Upper lobe of left lung (tissue), 6 donors: ENCODE measurements around the gene CHRNA4. TPM values are rescaled to one million over a fixed set of nuclear protein-coding genes. Genes with fewer than 3 reads are reported as not detected.

Source experiments
- ATAC-seq, 2 donors: fragments of 200-7000 bp; cut with Tn5 transposase; one replicate each; pipeline ENCODE4 v1.9.1; 2022; ENCODE audit warnings: mild to moderate bottlenecking in 2 of 2, moderate library complexity in 2 of 2; ENCODE audit not compliant: low FRiP score in 2 of 2
- DNase-seq, 2 donors: peaks; one replicate each; pipeline ENCODE4 v3.0.0-alpha.2; 2019 to 2020
- H3K27ac ChIP-seq, 4 donors: fragments of 200-600 bp; sonication (generic); one replicate each; pipeline ENCODE4 v1.5.1; 2016 to 2019
- H3K27me3 ChIP-seq, 4 donors: fragments of 200-600 bp; sonication (generic); one replicate each; pipeline ENCODE4 v1.5.1; 2017 to 2019
- H3K36me3 ChIP-seq, 4 donors: fragments of 200-600 bp; sonication (generic); one replicate each; pipeline ENCODE4 v1.5.1; 2016 to 2019
- H3K4me1 ChIP-seq, 4 donors: fragments of 200-600 bp; sonication (generic); one replicate each; pipeline ENCODE4 v1.5.1; 2018 to 2019
- H3K4me3 ChIP-seq, 4 donors: fragments of 200-600 bp; sonication (generic); one replicate each; pipeline ENCODE4 v1.5.1; 2017 to 2019; ENCODE audit warnings: mild to moderate bottlenecking in 2 of 4, moderate library complexity in 1 of 4
- H3K9me3 ChIP-seq, 4 donors: fragments of 200-600 bp; sonication (generic); one replicate each; pipeline ENCODE4 v1.5.1; 2018 to 2019
- CTCF ChIP-seq, 6 experiments: fragments of 450-650 bp in 4 of 6; fragments of 200-600 bp in 2 of 6; sonication (generic) in 2 of 6; IDR thresholded peaks; one replicate each; pipeline ENCODE4 v1.5.1; 2016 to 2019; ENCODE audit warnings: antibody characterized with exemption in 6 of 6
- EP300 ChIP-seq, 4 donors: sonication (generic); formaldehyde crosslinking; IDR thresholded peaks; one replicate each; pipeline ENCODE4 v1.5.1; 2017; ENCODE audit warnings: antibody characterized with exemption in 4 of 4, control low read depth in 2 of 4
- POLR2A ChIP-seq, 4 donors: fragments of 450-650 bp; IDR thresholded peaks; one replicate each; pipeline ENCODE4 v1.5.1; 2016 to 2017; ENCODE audit warnings: antibody characterized with exemption in 4 of 4, mild to moderate bottlenecking in 2 of 4
- POLR2AphosphoS5 ChIP-seq, 2 donors: sonication (generic); formaldehyde crosslinking; IDR thresholded peaks; one replicate each; pipeline ENCODE4 v1.5.1; 2017; ENCODE audit warnings: antibody characterized with exemption in 2 of 2
- WGBS, 2 donors: methylation state at CpG; one replicate each; pipeline ENCODE4 v1.1.5; 2017 to 2018; 5-methylcytosine and 5-hydroxymethylcytosine counted together
- total RNA-seq, 6 donors: library from RNA; depleted of rRNA in 4 of 6; stranded (reverse); fragments of >200 nt in 4 of 6; gene quantifications; one replicate each; pipeline versions ENCODE4 v1.1.0 to v1.2.1, GENCODE V29; 2016 to 2021
- donor health status: DM: no; HTN: no; CAD: no; lungs with moderate emphysema.
- donor health status: DM: no; HTN: yes; CAD: no; lungs with severe emphysema.

CHRNA4 gene
- total RNA-seq, 6 donors from 2014 or later = 0.10 TPM; not detected in 5

DNA sequence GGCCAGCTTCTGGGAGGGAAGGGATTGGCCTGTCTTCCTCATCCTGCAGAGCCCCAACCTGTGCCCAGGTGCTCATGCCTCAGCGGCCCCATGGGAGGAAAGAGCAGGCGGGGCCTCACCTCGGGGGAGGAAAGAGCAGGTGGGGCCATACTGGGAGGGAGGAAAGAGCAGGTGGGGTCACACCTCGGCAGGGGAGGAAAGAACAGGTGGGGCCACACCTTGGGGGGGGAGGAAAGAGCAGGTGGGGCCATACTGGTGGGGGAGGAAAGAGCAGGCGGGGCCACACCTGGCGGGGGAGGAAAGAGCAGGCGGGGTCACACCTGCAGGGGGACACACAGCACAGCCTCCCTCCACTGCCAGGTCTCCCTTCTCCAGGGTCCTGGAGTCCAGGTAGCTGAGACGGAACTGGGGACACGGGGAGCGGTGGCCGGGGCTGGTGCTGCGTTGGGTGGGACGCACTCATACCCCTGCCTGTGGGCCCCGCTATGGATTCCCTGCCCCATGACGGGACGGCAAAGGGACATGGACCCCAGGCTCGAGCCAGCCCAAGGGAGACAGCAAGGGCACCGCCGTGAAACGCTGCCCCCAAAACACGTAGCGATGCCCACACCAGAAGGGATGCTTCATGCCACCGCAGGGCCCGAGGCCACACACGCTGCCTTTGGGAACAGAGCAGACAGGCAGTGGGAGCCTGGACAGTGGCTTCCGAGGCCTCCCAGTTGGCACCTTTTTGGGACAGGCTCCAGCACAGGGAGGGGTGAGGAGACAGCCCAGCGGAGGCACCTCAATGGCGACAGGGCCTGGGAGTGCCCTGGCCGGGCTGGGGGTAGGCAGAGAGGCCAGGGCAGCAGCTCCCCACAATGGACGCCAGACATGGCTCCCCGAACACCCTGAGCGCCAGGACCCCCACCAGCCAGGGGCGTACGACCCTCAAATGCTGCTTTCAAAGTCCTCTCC, 43.3 kb upstream of the CHRNA4 start:
- Histone ChIP-seq H3K4me1 (no peaks in the 10 kb centered on the region), H3K27ac (no peak overlapping the region), H3K4me3 (no peak overlapping the region), H3K9me3 (no peaks in the 10 kb centered on the region), H3K36me3 (no peaks in the 10 kb centered on the region), H3K27me3 (no peaks in the 10 kb centered on the region)
- DNase-seq (peak in 1 of 2 donors; percentile 60), ATAC-seq (no peak)
- no peak for TF ChIP-seq POLR2A (IDR thresholded peaks at IDR 0.05)
- no peak for TF ChIP-seq CTCF (IDR thresholded peaks at IDR 0.05)
- TF ChIP-seq EP300 (IDR thresholded peaks at IDR 0.05) = no peak
- TF ChIP-seq POLR2AphosphoS5 (IDR thresholded peaks at IDR 0.05) = no peak
- 44 to 78% methylated on average over 5 to 31 of the region's 34 CpGs for WGBS, 2 donors

GRCh38 chr20:63403403-63404105, 42.4 kb upstream of the CHRNA4 start:
- H3K9me3 ChIP-seq = no peaks in the 10 kb centered on the region
- 82 to 86% methylated on average over 11 to 19 of the region's 19 CpGs for WGBS, 2 donors
- no peaks in the 10 kb centered on the region for H3K27me3 ChIP-seq
- no peaks in the 10 kb centered on the region for H3K4me1 ChIP-seq
- H3K36me3 ChIP-seq = no peaks in the 10 kb centered on the region
- ATAC-seq = no peak
- no peak overlapping the region for H3K27ac ChIP-seq
- TF ChIP-seq CTCF (IDR thresholded peaks at IDR 0.05) (no peak), POLR2AphosphoS5 (IDR thresholded peaks at IDR 0.05) (no peak), POLR2A (IDR thresholded peaks at IDR 0.05) (no peak), EP300 (IDR thresholded peaks at IDR 0.05) (no peak)
- no peak overlapping the region for H3K4me3 ChIP-seq
- DNase-seq = peak in 1 of 2 donors; percentile 49

DNA sequence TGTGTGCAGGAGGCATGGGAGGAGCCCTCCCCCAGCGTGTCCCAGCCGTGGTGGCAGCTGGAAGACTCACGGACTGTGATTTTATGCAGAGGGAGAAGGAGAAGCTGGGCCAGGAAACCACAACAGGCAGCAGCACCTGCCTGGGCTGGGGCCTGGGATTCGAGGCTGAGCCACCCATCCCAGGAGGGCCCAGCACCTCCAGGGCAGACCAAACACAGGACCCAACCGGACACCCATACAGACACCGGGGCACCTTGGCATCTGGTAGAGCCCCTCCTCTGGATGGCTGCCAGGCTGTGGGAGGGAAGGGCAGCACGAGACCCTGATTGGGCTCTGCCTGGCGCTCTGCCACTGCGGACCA, 41.7 kb upstream of the CHRNA4 start:
- Histone ChIP-seq H3K27ac (no peak overlapping the region), H3K4me1 (no peaks in the 10 kb centered on the region), H3K27me3 (no peaks in the 10 kb centered on the region), H3K4me3 (no peak overlapping the region), H3K36me3 (no peaks in the 10 kb centered on the region), H3K9me3 (no peaks in the 10 kb centered on the region)
- 20 to 21% methylated on average over 3 to 6 of the region's 9 CpGs for WGBS, 2 donors
- TF ChIP-seq POLR2A (IDR thresholded peaks at IDR 0.05) = no peak
- no peak for TF ChIP-seq EP300 (IDR thresholded peaks at IDR 0.05)
- TF ChIP-seq CTCF (IDR thresholded peaks at IDR 0.05) = no peak
- TF ChIP-seq POLR2AphosphoS5 (IDR thresholded peaks at IDR 0.05) = no peak
- ATAC-seq (no peak), DNase-seq (peak in 1 of 2 donors; percentile 62)

DNA sequence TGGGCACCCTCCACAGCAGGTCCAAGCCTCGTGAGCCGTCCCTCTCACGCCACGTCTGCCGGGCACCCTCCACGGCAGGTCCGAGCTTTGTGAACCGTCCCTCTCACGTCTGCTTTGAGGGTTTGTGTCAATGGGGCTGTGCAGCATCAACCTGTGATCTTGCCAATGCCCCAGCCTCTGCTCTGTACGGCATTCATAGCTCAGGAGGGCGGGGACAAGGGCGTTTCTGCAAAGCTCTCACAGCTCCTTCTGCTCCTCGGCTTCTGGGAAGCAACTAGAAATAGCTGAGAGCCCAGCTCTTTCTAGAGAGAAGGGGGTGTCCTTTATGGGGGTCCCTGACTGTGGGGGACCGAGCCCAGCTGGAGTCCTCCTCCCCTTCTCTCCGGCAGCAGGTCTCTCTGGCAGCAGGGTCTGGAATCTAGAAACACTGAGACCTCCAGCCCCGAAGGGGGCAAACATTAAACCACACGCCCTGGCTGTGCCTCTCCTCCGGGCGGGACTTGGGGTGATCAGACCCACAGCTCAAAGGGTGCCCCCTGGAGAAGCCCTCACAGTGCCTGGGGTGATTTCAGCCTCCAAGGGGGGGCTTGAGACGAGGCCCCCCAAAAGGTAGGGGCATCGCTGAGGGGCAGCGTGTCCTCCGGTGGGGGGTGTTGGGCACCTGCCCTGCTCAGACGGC, 41.2 kb upstream of the CHRNA4 start:
- no peak for TF ChIP-seq POLR2A (IDR thresholded peaks at IDR 0.05)
- no peak for TF ChIP-seq POLR2AphosphoS5 (IDR thresholded peaks at IDR 0.05)
- no peak for TF ChIP-seq CTCF (IDR thresholded peaks at IDR 0.05)
- TF ChIP-seq EP300 (IDR thresholded peaks at IDR 0.05) = no peak
- ATAC-seq = no peak
- no peak overlapping the region for H3K27ac ChIP-seq
- H3K36me3 ChIP-seq = no peaks in the 10 kb centered on the region
- no peak for DNase-seq
- H3K4me1 ChIP-seq = no peaks in the 10 kb centered on the region
- no peaks in the 10 kb centered on the region for H3K9me3 ChIP-seq
- no peaks in the 10 kb centered on the region for H3K27me3 ChIP-seq
- whole genome bisulfite sequencing, 2 donors = 62 to 66% methylated on average over 20 to 24 of the region's 24 CpGs
- no peak overlapping the region for H3K4me3 ChIP-seq
